A549 (cell line): Measurements from ENCODE around the gene ZNF764. TPM values are rescaled to one million over a fixed set of nuclear protein-coding genes. Genes with fewer than 3 reads are reported as not detected.

ENCODE experiments used
- ATAC-seq, 2 experiments: fragments of 200-7000 bp in 1 of 2; fragments of >200 bp in 1 of 2; cut with Nextera tagmentation in 1 of 2; cut with Tn5 transposase in 1 of 2; 3 replicates each; pipeline versions ENCODE4 v1.8.0 to v1.9.1; 2018 to 2020; ENCODE audit warnings: mild to moderate bottlenecking in 1 of 2, moderate library complexity in 1 of 2
- CTCF ChIA-PET: fragments of 300-600 bp; sonication (Branson Sonifier 250); formaldehyde crosslinking; extraction: SDS; loops from one replicate; lab custom pipeline; 2021; ENCODE audit warnings: antibody characterized with exemption, inconsistent platforms; lab: Yijun Ruan, JAX
- POLR2A ChIA-PET: fragments of 350-600 bp; formaldehyde crosslinking; extraction: SDS; loops from one replicate; lab custom pipeline; 2021; ENCODE audit warnings: antibody characterized with exemption, inconsistent platforms; lab: Yijun Ruan, JAX
- DNase-seq, 2 experiments: peaks; one replicate each; pipeline versions ENCODE4 v3.0.0 to v3.0.0-alpha.2; 2011 to 2016; ENCODE audit warnings: low read depth in 1 of 2, low spot score in 1 of 2
- FAIRE-seq: peaks from 2 replicates; lab custom pipeline; 2011; peaks lifted over from hg19 to GRCh38; lab: Jason Lieb, UNC
- H3K27ac ChIP-seq, 2 experiments: fragments of >200 bp; sonication (Bioruptor Twin); formaldehyde crosslinking; 3 replicates each; pipeline ENCODE4 v1.5.1; 2016 to 2017
- H3K4me1 ChIP-seq: fragments of >200 bp; sonication (Bioruptor Twin); formaldehyde crosslinking; 3 replicates; pipeline ENCODE4 v1.6.1; 2016
- H3K4me2 ChIP-seq: fragments of >200 bp; sonication (Bioruptor Twin); formaldehyde crosslinking; 3 replicates; pipeline ENCODE4 v1.6.1; 2016
- H3K4me3 ChIP-seq: fragments of >200 bp; sonication (Bioruptor Twin); formaldehyde crosslinking; 3 replicates; pipeline ENCODE4 v1.5.1; 2016
- H3K9me3 ChIP-seq: fragments of >200 bp; sonication (Bioruptor Twin); formaldehyde crosslinking; 3 replicates; pipeline ENCODE4 v1.6.1; 2016
- CBX2 ChIP-seq: fragments of 200-600 bp; sonication (generic); IDR thresholded peaks from 2 replicates; pipeline ENCODE4 v1.6.1; 2016; ENCODE audit warnings: low read depth, mild to moderate bottlenecking, borderline replicate concordance
- CEBPB ChIP-seq, 2 experiments: fragments of >200 bp in 1 of 2; sonication (Bioruptor Twin) in 1 of 2; formaldehyde crosslinking in 1 of 2; IDR thresholded peaks; 2 replicates each; pipeline ENCODE4 v1.6.1; 2012 to 2016
- EP300 ChIP-seq, 2 experiments: fragments of >200 bp; sonication (Bioruptor Twin); formaldehyde crosslinking; IDR thresholded peaks; 2 replicates in 1 of 2; 3 replicates in 1 of 2; pipeline ENCODE4 v1.6.1; 2016 to 2017
- FOSB ChIP-seq: fragments of 250-450 bp; sonication (Bioruptor Pico); IDR thresholded peaks from 2 replicates; pipeline ENCODE4 v1.5.0; 2020; ENCODE audit warnings: mild to moderate bottlenecking, moderate library complexity
- FOXS1 ChIP-seq: fragments of 250-450 bp; sonication (Bioruptor Pico); IDR thresholded peaks from 2 replicates; pipeline ENCODE4 v1.5.0; 2020; ENCODE audit warnings: mild to moderate bottlenecking, moderate library complexity
- GATA3 ChIP-seq: IDR thresholded peaks from 2 replicates; pipeline ENCODE4 v1.6.1; 2012; ENCODE audit warnings: borderline replicate concordance
- HOXB13 ChIP-seq: fragments of 250-450 bp; sonication (Bioruptor Pico); IDR thresholded peaks from 2 replicates; pipeline ENCODE4 v1.5.0; 2020; ENCODE audit warnings: low read depth, mild to moderate bottlenecking, moderate library complexity
- JUN ChIP-seq, 2 experiments: fragments of >200 bp; sonication (Bioruptor Twin); formaldehyde crosslinking; IDR thresholded peaks; 2 replicates in 1 of 2; 3 replicates in 1 of 2; pipeline ENCODE4 v1.6.1; 2016 to 2017
- KDM1A ChIP-seq: fragments of 200-600 bp; sonication (generic); IDR thresholded peaks from 2 replicates; pipeline ENCODE4 v1.6.1; 2016; ENCODE audit warnings: low read depth, mild to moderate bottlenecking
- MAFK ChIP-seq: fragments of 450-650 bp; IDR thresholded peaks from 2 replicates; pipeline ENCODE4 v1.6.1; 2014; ENCODE audit not compliant: partially characterized antibody
- MAZ ChIP-seq: fragments of 150-350 bp; IDR thresholded peaks from 2 replicates; pipeline ENCODE4 v1.6.1; 2014; ENCODE audit warnings: antibody characterized with exemption, low read depth, low read length, borderline replicate concordance
- PHF8 ChIP-seq: fragments of 200-600 bp; sonication (generic); IDR thresholded peaks from 2 replicates; pipeline ENCODE4 v1.6.1; 2016; ENCODE audit warnings: low read depth, mild to moderate bottlenecking, antibody characterized with exemption, moderate library complexity, borderline replicate concordance
- RAD21 ChIP-seq, 2 experiments: fragments of >200 bp in 1 of 2; sonication (Bioruptor Twin) in 1 of 2; formaldehyde crosslinking in 1 of 2; IDR thresholded peaks in 1 of 2; conservative IDR thresholded peaks in 1 of 2; 2 replicates in 1 of 2; 3 replicates in 1 of 2; pipeline ENCODE4 v1.6.1; 2012 to 2018; ENCODE audit warnings: inconsistent platforms in 1 of 2
- RNF2 ChIP-seq: fragments of 200-600 bp; sonication (generic); IDR thresholded peaks from 2 replicates; pipeline ENCODE4 v1.6.1; 2016; ENCODE audit warnings: low read depth, mild to moderate bottlenecking, antibody characterized with exemption, moderate library complexity, borderline replicate concordance
- SMC3 ChIP-seq: fragments of >200 bp; sonication (Bioruptor Twin); formaldehyde crosslinking; IDR thresholded peaks from 3 replicates; pipeline ENCODE4 v1.6.1; 2018; ENCODE audit warnings: inconsistent platforms
- TP53 ChIP-seq: fragments of 250-450 bp; sonication (Bioruptor Pico); IDR thresholded peaks from 2 replicates; pipeline ENCODE4 v1.5.0; 2021; ENCODE audit warnings: mild to moderate bottlenecking, moderate library complexity
- ZSCAN20 ChIP-seq: fragments of 250-450 bp; sonication (Bioruptor Pico); IDR thresholded peaks from 2 replicates; pipeline ENCODE4 v1.8.0; 2022; ENCODE audit warnings: mild to moderate bottlenecking, moderate library complexity
- WGBS: methylation state at CpG from one replicate; pipeline ENCODE4 v1.1.6; 2017; ENCODE audit errors: missing lambda C conversion rate; 5-methylcytosine and 5-hydroxymethylcytosine counted together
- polyA plus RNA-seq, 4 experiments: library from polyadenylated mRNA; depleted of rRNA in 3 of 4; stranded (reverse); fragments of >200 nt; fragmentation: RNase III in 1 of 4; extraction: RNeasy Plus Mini Kit Qiagen cat#74134 plus additional on column Dnase treatment in 1 of 4; gene quantifications; 2 replicates in 3 of 4; 3 replicates in 1 of 4; pipeline ENCODE4 v1.2.3, GENCODE V29; 2011 to 2017
- TF ChIP-seq, protein P1 (sequence below): fragments of 200-600 bp; sonication (generic); IDR thresholded peaks from 2 replicates; pipeline ENCODE4 v1.6.1; 2016; ENCODE audit warnings: antibody characterized with exemption, mild to moderate bottlenecking, moderate library complexity
- TF ChIP-seq, protein P2 (sequence below): fragments of 250-450 bp; sonication (Bioruptor Pico); IDR thresholded peaks from 2 replicates; pipeline ENCODE4 v1.5.0; 2021; ENCODE audit warnings: mild to moderate bottlenecking, moderate library complexity, borderline replicate concordance
- TF ChIP-seq, protein P3 (sequence below): fragments of >200 bp; sonication (Bioruptor Twin); formaldehyde crosslinking; IDR thresholded peaks from 3 replicates; pipeline ENCODE4 v1.6.1; 2016

The ZNF764 gene
- polyA plus RNA-seq, 2 of the 4 experiments (the other 2 are of a cell fraction): 2.9 to 4.0 TPM

DNA sequence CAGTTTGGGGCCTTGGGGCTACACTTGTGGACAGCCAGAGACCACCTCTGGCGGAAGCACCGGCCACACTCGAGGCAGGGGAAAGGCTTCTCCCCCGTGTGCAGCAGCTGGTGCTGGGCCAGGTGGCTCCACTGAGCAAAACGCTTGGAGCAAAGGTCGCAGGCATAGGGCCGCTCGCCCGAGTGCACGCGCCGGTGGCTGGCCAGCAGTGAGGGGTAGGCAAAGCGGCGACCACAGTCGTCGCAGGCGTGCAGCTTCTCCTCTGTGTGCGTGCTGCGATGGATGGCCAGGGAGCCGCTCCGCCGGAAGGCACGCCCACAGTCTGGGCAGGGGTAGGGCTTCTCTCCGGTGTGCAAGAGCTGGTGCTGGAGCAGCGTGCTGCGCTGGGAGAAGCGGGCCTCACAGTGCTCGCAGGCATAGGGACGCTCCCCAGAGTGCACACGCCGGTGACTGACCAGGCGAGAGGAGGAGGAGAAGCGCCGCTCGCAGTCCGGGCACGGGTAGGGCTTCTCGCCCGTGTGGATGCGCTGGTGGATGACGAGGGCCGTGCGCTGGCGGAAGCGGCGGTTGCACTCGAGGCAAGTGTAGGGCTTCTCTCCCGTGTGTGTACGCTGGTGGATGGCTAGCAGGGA lies 46.3 kb upstream of the ZNF764 start:
- FAIRE-seq (no peak), ATAC-seq (no peak), DNase-seq (no peak)
- ChIA-PET CTCF (interaction anchor here (1.2 to 4.6 kb wide), 6 partner anchors 7 to 175 kb away, joined by 3 to 25 read pairs (median 4); partner anchors contain the start of gene DCTPP1), POLR2A (no interaction called here)
- peaks cover 6% of the 10 kb centered on the region; the same call in 1 of the 3 replicates for H3K4me1 ChIP-seq
- no peak overlapping the region for H3K27ac ChIP-seq
- H3K4me3 ChIP-seq: no peak overlapping the region
- H3K9me3 ChIP-seq: 0 out of 3 replicates have a peak, but pooled peaks cover 7% of the 10 kb centered on the region
- 94% methylated on average over 42 of the region's 49 CpGs for WGBS
- H3K4me2 ChIP-seq: no peak overlapping the region
- TF ChIP-seq, protein P1, sequence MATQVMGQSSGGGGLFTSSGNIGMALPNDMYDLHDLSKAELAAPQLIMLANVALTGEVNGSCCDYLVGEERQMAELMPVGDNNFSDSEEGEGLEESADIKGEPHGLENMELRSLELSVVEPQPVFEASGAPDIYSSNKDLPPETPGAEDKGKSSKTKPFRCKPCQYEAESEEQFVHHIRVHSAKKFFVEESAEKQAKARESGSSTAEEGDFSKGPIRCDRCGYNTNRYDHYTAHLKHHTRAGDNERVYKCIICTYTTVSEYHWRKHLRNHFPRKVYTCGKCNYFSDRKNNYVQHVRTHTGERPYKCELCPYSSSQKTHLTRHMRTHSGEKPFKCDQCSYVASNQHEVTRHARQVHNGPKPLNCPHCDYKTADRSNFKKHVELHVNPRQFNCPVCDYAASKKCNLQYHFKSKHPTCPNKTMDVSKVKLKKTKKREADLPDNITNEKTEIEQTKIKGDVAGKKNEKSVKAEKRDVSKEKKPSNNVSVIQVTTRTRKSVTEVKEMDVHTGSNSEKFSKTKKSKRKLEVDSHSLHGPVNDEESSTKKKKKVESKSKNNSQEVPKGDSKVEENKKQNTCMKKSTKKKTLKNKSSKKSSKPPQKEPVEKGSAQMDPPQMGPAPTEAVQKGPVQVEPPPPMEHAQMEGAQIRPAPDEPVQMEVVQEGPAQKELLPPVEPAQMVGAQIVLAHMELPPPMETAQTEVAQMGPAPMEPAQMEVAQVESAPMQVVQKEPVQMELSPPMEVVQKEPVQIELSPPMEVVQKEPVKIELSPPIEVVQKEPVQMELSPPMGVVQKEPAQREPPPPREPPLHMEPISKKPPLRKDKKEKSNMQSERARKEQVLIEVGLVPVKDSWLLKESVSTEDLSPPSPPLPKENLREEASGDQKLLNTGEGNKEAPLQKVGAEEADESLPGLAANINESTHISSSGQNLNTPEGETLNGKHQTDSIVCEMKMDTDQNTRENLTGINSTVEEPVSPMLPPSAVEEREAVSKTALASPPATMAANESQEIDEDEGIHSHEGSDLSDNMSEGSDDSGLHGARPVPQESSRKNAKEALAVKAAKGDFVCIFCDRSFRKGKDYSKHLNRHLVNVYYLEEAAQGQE: no peak
- TF ChIP-seq GATA3: no peak
- TF ChIP-seq SMC3: no peak
- TF ChIP-seq CBX2: no peak
- TF ChIP-seq, protein P2, sequence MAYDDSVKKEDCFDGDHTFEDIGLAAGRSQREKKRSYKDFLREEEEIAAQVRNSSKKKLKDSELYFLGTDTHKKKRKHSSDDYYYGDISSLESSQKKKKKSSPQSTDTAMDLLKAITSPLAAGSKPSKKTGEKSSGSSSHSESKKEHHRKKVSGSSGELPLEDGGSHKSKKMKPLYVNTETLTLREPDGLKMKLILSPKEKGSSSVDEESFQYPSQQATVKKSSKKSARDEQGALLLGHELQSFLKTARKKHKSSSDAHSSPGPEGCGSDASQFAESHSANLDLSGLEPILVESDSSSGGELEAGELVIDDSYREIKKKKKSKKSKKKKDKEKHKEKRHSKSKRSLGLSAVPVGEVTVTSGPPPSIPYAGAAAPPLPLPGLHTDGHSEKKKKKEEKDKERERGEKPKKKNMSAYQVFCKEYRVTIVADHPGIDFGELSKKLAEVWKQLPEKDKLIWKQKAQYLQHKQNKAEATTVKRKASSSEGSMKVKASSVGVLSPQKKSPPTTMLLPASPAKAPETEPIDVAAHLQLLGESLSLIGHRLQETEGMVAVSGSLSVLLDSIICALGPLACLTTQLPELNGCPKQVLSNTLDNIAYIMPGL (CRISPR knock-in tag): no peak

DNA sequence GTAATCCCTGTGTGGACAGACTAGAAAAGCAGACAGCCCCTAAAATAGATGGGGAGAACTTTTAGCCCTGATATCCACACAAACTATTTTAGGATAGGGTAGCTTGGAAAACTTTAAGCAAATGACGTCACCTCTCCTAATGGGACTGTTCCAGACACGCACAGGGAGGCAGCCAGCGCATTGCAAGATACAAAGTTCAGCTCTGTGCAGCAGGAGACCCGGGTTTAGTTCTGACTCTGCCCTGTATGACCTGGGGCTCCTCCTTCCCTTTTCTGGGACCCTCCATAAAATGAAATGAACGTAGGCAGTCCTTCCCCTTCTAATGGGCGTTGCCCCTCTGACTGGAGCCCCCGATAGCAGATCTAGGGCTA lies 45.8 kb upstream of the ZNF764 start:
- ATAC-seq (no peak), FAIRE-seq (no peak)
- CTCF ChIA-PET: interaction anchor here (1.2 to 4.6 kb wide), 6 partner anchors 8 to 174 kb away, joined by 3 to 25 read pairs (median 4); partner anchors contain the start of gene DCTPP1

DNA sequence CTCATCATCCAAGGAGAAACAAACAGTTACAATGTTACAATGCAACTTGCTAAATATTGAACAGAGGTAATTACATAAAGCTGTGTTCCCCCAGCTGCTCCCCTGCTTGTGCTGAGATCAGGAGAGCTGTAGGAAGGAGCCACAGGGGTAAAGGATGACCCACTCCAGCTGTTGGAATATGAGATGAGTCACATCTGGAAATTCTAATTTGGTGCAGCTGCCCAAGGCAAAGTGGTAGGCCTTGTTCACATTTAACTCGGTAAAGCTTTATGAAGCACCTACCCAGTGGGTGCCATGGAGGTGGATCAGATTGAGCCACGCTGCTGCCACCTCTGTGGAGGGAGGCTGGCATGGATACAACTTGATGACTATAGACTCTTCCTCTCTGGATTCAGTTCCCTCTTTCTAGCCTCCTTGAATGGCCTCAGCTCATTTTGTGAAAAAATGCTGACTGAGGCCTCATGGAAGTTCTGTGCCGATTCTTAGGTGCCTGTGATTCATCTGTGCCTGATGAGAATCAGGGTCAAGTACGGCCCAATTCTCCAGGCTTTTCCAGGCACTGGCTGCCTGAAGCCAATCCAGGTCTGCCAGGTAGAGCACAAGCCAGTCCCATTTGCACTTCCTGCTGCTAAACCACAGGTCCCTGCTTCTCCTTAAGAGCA lies 44.6 kb upstream of the ZNF764 start:
- H3K4me3 ChIP-seq: no peak overlapping the region
- WGBS: 69% methylated on average over 4 of the region's 4 CpGs
- FAIRE-seq (no peak), DNase-seq (no peak), ATAC-seq (no peak; a peak in 1 of 6 replicates)
- H3K9me3 ChIP-seq: 0 out of 3 replicates have a peak, but pooled peaks cover 7% of the 10 kb centered on the region
- TF ChIP-seq MAFK (peak; percentile 39), JUN (IDR thresholded peaks at IDR 0.05) (no peak; a peak in 1 of 5 replicates)
- no peak overlapping the region for H3K27ac ChIP-seq
- POLR2A ChIA-PET: interaction anchor here (0.6 to 1.4 kb wide), 4 partner anchors 8 to 44 kb away, joined by 3 to 5 read pairs (median 4); partner anchors contain the start of genes ZNF689 and ZNF764
- no peaks in the 10 kb centered on the region for H3K4me1 ChIP-seq
- no peak overlapping the region for H3K4me2 ChIP-seq
- CTCF ChIA-PET: interaction anchor here (0.6 to 4.6 kb wide), 7 partner anchors 9 to 193 kb away, joined by 3 to 25 read pairs (median 4); partner anchors contain the start of gene DCTPP1

More for the DNA sequence above, 45.8 kb upstream of the ZNF764 start:
- POLR2A ChIA-PET: no interaction called here
- Histone ChIP-seq H3K4me3 (no peak overlapping the region), H3K9me3 (0 out of 3 replicates have a peak, but pooled peaks cover 7% of the 10 kb centered on the region), H3K4me2 (no peak overlapping the region), H3K4me1 (peaks cover 3% of the 10 kb centered on the region; the same call in 1 of the 3 replicates), H3K27ac (no peak overlapping the region)
- no peak for TF ChIP-seq TP53 (CRISPR knock-in tag)
- DNase-seq: no peak
- WGBS: 79% methylated on average over 4 of the region's 7 CpGs

DNA sequence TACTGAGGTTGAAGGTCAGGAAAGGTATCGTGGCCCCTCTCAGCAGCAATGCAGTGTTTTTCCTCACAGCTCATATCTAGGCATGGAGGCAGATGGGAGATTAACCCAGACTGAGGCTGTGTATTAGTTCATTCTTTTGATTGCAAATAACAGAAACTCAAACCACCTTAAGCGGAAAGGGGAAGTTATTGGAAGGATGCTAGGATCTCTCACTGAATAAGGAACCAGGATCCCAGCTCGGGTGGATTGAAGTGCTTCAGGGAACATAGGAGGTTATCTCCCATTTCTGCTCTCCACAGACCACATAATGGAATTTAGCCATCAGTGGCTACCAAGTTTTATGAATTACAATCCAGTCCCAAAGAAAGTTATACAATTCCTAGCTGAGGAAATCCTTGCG lies 43.8 kb upstream of the ZNF764 start:
- H3K9me3 ChIP-seq: 0 out of 3 replicates have a peak, but pooled peaks cover 7% of the 10 kb centered on the region
- ChIA-PET POLR2A (interaction anchor here (1.0 kb wide), 1 partner anchor 8 kb away, joined by 3 read pairs; the partner anchor contains the start of gene ZNF689), CTCF (interaction anchor here (0.8 to 4.6 kb wide), 3 partner anchors 13 to 172 kb away, joined by 3 to 25 read pairs (median 3); partner anchors contain the start of gene DCTPP1)
- no peaks in the 10 kb centered on the region for H3K4me1 ChIP-seq
- DNase-seq: no peak
- no peak overlapping the region for H3K4me3 ChIP-seq
- no peak overlapping the region for H3K27ac ChIP-seq
- no peak for FAIRE-seq
- 87% methylated on average over 4 of the region's 4 CpGs for WGBS
- no peak for ATAC-seq
- H3K4me2 ChIP-seq: no peak overlapping the region
- TF ChIP-seq EP300 (IDR thresholded peaks at IDR 0.05): no peak
- no peak for TF ChIP-seq ZSCAN20 (CRISPR knock-in tag)
- no peak for TF ChIP-seq CBX2
- TF ChIP-seq, protein P3, sequence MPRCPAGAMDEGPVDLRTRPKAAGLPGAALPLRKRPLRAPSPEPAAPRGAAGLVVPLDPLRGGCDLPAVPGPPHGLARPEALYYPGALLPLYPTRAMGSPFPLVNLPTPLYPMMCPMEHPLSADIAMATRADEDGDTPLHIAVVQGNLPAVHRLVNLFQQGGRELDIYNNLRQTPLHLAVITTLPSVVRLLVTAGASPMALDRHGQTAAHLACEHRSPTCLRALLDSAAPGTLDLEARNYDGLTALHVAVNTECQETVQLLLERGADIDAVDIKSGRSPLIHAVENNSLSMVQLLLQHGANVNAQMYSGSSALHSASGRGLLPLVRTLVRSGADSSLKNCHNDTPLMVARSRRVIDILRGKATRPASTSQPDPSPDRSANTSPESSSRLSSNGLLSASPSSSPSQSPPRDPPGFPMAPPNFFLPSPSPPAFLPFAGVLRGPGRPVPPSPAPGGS: no peak
- no peak for TF ChIP-seq KDM1A
- no peak for TF ChIP-seq RNF2
- no peak for TF ChIP-seq CEBPB (IDR thresholded peaks at IDR 0.05)
- TF ChIP-seq HOXB13 (CRISPR knock-in tag): no peak
- no peak for TF ChIP-seq RAD21 (conservative IDR thresholded peaks at IDR 0.05 in 1 of 2, IDR thresholded peaks at IDR 0.05 in 1 of 2)
- TF ChIP-seq SMC3: no peak
- no peak for TF ChIP-seq FOXS1 (CRISPR knock-in tag)
- TF ChIP-seq MAZ: no peak
- no peak for TF ChIP-seq PHF8
- TF ChIP-seq FOSB: no peak
